H1 (cell line): Measurements from ENCODE around the gene C19orf85. TPM values are rescaled to one million over a fixed set of nuclear protein-coding genes. Genes with fewer than 3 reads are reported as not detected.

Experiments
- CEBPB ChIP-seq: IDR thresholded peaks from 2 replicates; pipeline ENCODE4 v1.6.1; 2012; ENCODE audit warnings: low read depth, low read length
- CHD1 ChIP-seq: IDR thresholded peaks from 2 replicates; pipeline ENCODE4 v1.6.1; 2012; ENCODE audit warnings: low read depth, low read length, improper control_type of control experiment
- EP300 ChIP-seq, 2 experiments: IDR thresholded peaks; 1 replicate in 1 of 2; 2 replicates in 1 of 2; pipeline ENCODE4 v1.6.1; 2011 to 2012; ENCODE audit warnings: low read depth in 2 of 2, low read length in 2 of 2, mild to moderate bottlenecking in 2 of 2, borderline replicate concordance in 1 of 2, inconsistent platforms in 1 of 2, moderate library complexity in 1 of 2
- GABPA ChIP-seq: IDR thresholded peaks from 2 replicates; pipeline ENCODE4 v1.6.1; 2011; ENCODE audit warnings: mild to moderate bottlenecking, low read length, moderate library complexity, borderline replicate concordance; ENCODE audit not compliant: insufficient read depth
- JUND ChIP-seq: IDR thresholded peaks from 2 replicates; pipeline ENCODE4 v1.6.1; 2011; ENCODE audit warnings: mild to moderate bottlenecking, improper control_type of control experiment, low read length
- KDM1A ChIP-seq: fragments of 200-600, 300-600 bp; sonication (generic); IDR thresholded peaks from 2 replicates; pipeline ENCODE4 v1.7.1; 2016; ENCODE audit warnings: mild to moderate bottlenecking, low read length, borderline replicate concordance
- SIRT6 ChIP-seq: IDR thresholded peaks from one replicate; pipeline ENCODE4 v1.7.1; 2012; ENCODE audit warnings: low read length, inconsistent platforms
- SIX5 ChIP-seq: IDR thresholded peaks from 2 replicates; pipeline ENCODE4 v1.6.1; 2011; ENCODE audit warnings: mild to moderate bottlenecking, low read depth, low read length
- SRF ChIP-seq: IDR thresholded peaks from 2 replicates; pipeline ENCODE4 v1.6.1; 2011; ENCODE audit warnings: mild to moderate bottlenecking, low read depth, low read length, moderate library complexity
- polyA plus RNA-seq, 7 experiments: library from polyadenylated mRNA; depleted of rRNA in 3 of 7; stranded (reverse) in 5 of 7; unstranded in 2 of 7; fragments of >200 nt in 5 of 7; fragments of 200-250 nt in 2 of 7; gene quantifications; 1 replicate in 5 of 7; 2 replicates in 1 of 7; 4 replicates in 1 of 7; pipeline versions ENCODE4 v1.2.1 to v1.2.3, GENCODE V29; 2011 to 2013; ENCODE audit warnings: missing spikeins in 2 of 7, mixed read lengths in 2 of 7
- total RNA-seq: library from RNA; stranded (reverse); fragmentation: NEBNext Ultra II Directional; extraction: Animal tissue kit (Norgen Biotek cat#: 25700); gene quantifications from 2 replicates; pipeline ENCODE4 v1.2.1, GENCODE V29; 2021
- TF ChIP-seq, protein P1 (sequence below): IDR thresholded peaks from 2 replicates; pipeline ENCODE4 v1.6.1; 2012; ENCODE audit warnings: low read length, inconsistent platforms

C19orf85 gene
- total and polyA plus RNA-seq, 2 of the 8 experiments (the other 6 are each of a cell fraction or from before 2014, with no cell fraction given), result 2.2 to 3.2 TPM

- no peak for TF ChIP-seq GABPA
- peak; percentile 84 for TF ChIP-seq CHD1
- TF ChIP-seq JUND, result peak; percentile 85
- no peak for TF ChIP-seq SRF
- TF ChIP-seq, protein P1, sequence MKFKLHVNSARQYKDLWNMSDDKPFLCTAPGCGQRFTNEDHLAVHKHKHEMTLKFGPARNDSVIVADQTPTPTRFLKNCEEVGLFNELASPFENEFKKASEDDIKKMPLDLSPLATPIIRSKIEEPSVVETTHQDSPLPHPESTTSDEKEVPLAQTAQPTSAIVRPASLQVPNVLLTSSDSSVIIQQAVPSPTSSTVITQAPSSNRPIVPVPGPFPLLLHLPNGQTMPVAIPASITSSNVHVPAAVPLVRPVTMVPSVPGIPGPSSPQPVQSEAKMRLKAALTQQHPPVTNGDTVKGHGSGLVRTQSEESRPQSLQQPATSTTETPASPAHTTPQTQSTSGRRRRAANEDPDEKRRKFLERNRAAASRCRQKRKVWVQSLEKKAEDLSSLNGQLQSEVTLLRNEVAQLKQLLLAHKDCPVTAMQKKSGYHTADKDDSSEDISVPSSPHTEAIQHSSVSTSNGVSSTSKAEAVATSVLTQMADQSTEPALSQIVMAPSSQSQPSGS, result no peak
- no peak for TF ChIP-seq KDM1A
- peak; percentile 7; the same call in 1 of the 2 replicates for TF ChIP-seq SIX5
- TF ChIP-seq EP300 (IDR thresholded peaks at IDR 0.05; ENCODE audit: borderline replicate concordance in 1 of 2, low read depth in 2 of 2, low read length in 2 of 2), result peak in 1 of 2 experiments; percentile 94; a peak in 2 of 3 replicates
- TF ChIP-seq SIRT6, result no peak
- no peak for TF ChIP-seq CEBPB
Measured at GRCh38 chr19:55452749-55453346, 11.7 kb downstream of the C19orf85 start (continued).
